OCI-M2 (cell line): Measurements from ENCODE around the gene ILK.

ENCODE experiments used
- DNase-seq: peaks from one replicate; lab custom pipeline; 2025; ENCODE audit not compliant: unreplicated experiment; lab: John Stamatoyannopoulos, UW

Gene ILK

GRCh38 chr11:6603287-6604080, at the start of gene ILK, which contains the start of gene RRP8:
TSS of gene ILK (plus strand) at chr11:6603774. CDS start at chr11:6604272, 498 bp downstream.
TSS of gene RRP8 (minus strand) at chr11:6603616. CDS start at chr11:6603502, 114 bp downstream.
- peak; percentile 42 for DNase-seq

GRCh38 chr11:6554828-6555706, 48.5 kb upstream of the ILK start:
- peak; percentile 31 for DNase-seq

- DNase-seq, result no peak
Measured at GRCh38 chr11:6556139-6556949, 47.2 kb upstream of the ILK start.

GRCh38 chr11:6557063-6557462, 46.5 kb upstream of the ILK start:
- no peak for DNase-seq

GRCh38 chr11:6557761-6558674, 45.6 kb upstream of the ILK start:
- DNase-seq, result no peak

GRCh38 chr11:6559369-6559768, 44.2 kb upstream of the ILK start:
- no peak for DNase-seq

- DNase-seq, result no peak
Measured at GRCh38 chr11:6561288-6561687, 42.3 kb upstream of the ILK start.

GRCh38 chr11:6563121-6563619, 40.4 kb upstream of the ILK start:
- no peak for DNase-seq

- DNase-seq, result no peak
Measured at GRCh38 chr11:6563667-6564066, 39.9 kb upstream of the ILK start.

GRCh38 chr11:6565325-6565724, 38.2 kb upstream of the ILK start:
- DNase-seq, result no peak

- no peak for DNase-seq
Measured at GRCh38 chr11:6565988-6566703, 37.4 kb upstream of the ILK start.

- no peak for DNase-seq
Measured at GRCh38 chr11:6566704-6567370, 36.7 kb upstream of the ILK start.

GRCh38 chr11:6567371-6567745, 36.2 kb upstream of the ILK start:
- DNase-seq, result no peak

- no peak for DNase-seq
Measured at GRCh38 chr11:6568191-6568918, 35.2 kb upstream of the ILK start.

GRCh38 chr11:6569706-6570105, 33.9 kb upstream of the ILK start:
- no peak for DNase-seq

GRCh38 chr11:6570691-6571427, 32.7 kb upstream of the ILK start:
- DNase-seq, result no peak

- DNase-seq, result no peak
Measured at GRCh38 chr11:6571434-6572008, 32.1 kb upstream of the ILK start.
